H1 (cell line): ENCODE results near the gene RPUSD1. TPM values are rescaled to one million over a fixed set of nuclear protein-coding genes. Genes with fewer than 3 reads are reported as not detected.
"Not testable (repeated sequence)": the region's sequence is repeated elsewhere in the genome, so short reads cannot be mapped to it uniquely, and the experiment has no call there.

Experiments
- CTCF ChIA-PET: fragments of 300-600 bp; sonication (Branson Sonifier 250); formaldehyde crosslinking; loops from one replicate; lab custom pipeline; 2021; ENCODE audit not compliant: partially characterized antibody; lab: Charles Lee
- POLR2A ChIA-PET: fragments of 300-600 bp; sonication (Branson Sonifier 250); formaldehyde crosslinking; loops from one replicate; lab custom pipeline; 2021; ENCODE audit warnings: inconsistent platforms; ENCODE audit not compliant: partially characterized antibody; lab: Charles Lee
- DNase-seq, 2 experiments: peaks; one replicate each; pipeline versions ENCODE4 v3.0.0 to v3.0.0-alpha.2; 2010 to 2022; ENCODE audit warnings: low spot score in 2 of 2, low read depth in 1 of 2, mixed read lengths in 1 of 2
- FAIRE-seq: peaks from 2 replicates; lab custom pipeline; 2011; peaks lifted over from hg19 to GRCh38; lab: Jason Lieb, UNC
- H2AFZ ChIP-seq: 2 replicates; pipeline ENCODE4 v1.8.1; 2012; ENCODE audit warnings: low read length, inconsistent platforms
- H2AK5ac ChIP-seq: 2 replicates; pipeline ENCODE4 v1.6.1; 2013; ENCODE audit warnings: low read depth, low read length
- H2BK120ac ChIP-seq: replicated peaks from 2 replicates; pipeline ENCODE3; 2013; ENCODE audit warnings: low read depth, low read length, inconsistent platforms
- H2BK12ac ChIP-seq: 2 replicates; pipeline ENCODE4 v1.6.1; 2013; ENCODE audit warnings: low read depth, low read length
- H2BK15ac ChIP-seq: 2 replicates; pipeline ENCODE4 v1.6.1; 2013; ENCODE audit warnings: low read length
- H2BK20ac ChIP-seq: 2 replicates; pipeline ENCODE4 v1.6.1; 2013; ENCODE audit warnings: low read length
- H2BK5ac ChIP-seq: 2 replicates; pipeline ENCODE4 v1.6.1; 2013; ENCODE audit warnings: low read depth, low read length
- H3K14ac ChIP-seq: 2 replicates; pipeline ENCODE4 v1.6.1; 2013; ENCODE audit warnings: inconsistent platforms; ENCODE audit not compliant: insufficient read length
- H3K18ac ChIP-seq: 2 replicates; pipeline ENCODE4 v1.6.1; 2013; ENCODE audit warnings: low read length; ENCODE audit errors: extremely low read depth
- H3K23ac ChIP-seq: 2 replicates; pipeline ENCODE4 v1.6.1; 2013; ENCODE audit warnings: inconsistent platforms; ENCODE audit not compliant: insufficient read length
- H3K23me2 ChIP-seq: 2 replicates; pipeline ENCODE4 v1.6.1; 2013; ENCODE audit warnings: low read depth, low read length
- H3K27ac ChIP-seq: 2 replicates; pipeline ENCODE4 v1.6.1; 2011; ENCODE audit warnings: low read depth, low read length, inconsistent platforms
- H3K27me3 ChIP-seq, 4 experiments: replicated peaks in 1 of 4; 1 replicate in 1 of 4; 2 replicates in 3 of 4; pipeline versions ENCODE4 v1.6.1 to v1.8.1; 2011 to 2013; ENCODE audit warnings: low read length in 3 of 4, mild to moderate bottlenecking in 3 of 4, inconsistent platforms in 2 of 4, mixed read lengths in 2 of 4, moderate library complexity in 1 of 4; ENCODE audit not compliant: control insufficient read depth in 3 of 4, insufficient read depth in 3 of 4; ENCODE audit errors: extremely low read depth in 1 of 4
- H3K36me3 ChIP-seq, 4 experiments: 2 replicates each; pipeline versions ENCODE4 v1.6.1 to v1.8.1; 2011 to 2013; ENCODE audit warnings: mild to moderate bottlenecking in 4 of 4, low read length in 3 of 4, moderate library complexity in 2 of 4, control low read depth in 1 of 4, inconsistent platforms in 1 of 4; ENCODE audit not compliant: insufficient read depth in 4 of 4, control insufficient read depth in 2 of 4
- H3K4ac ChIP-seq: replicated peaks from 2 replicates; pipeline ENCODE3; 2013; ENCODE audit warnings: low read length, low read depth, mixed read lengths, inconsistent platforms; ENCODE audit not compliant: insufficient read length
- H3K4me1 ChIP-seq, 4 experiments: replicated peaks in 1 of 4; 1 replicate in 1 of 4; 2 replicates in 3 of 4; pipeline versions ENCODE4 v1.6.1 to v1.8.1; 2011 to 2013; ENCODE audit warnings: low read length in 3 of 4, inconsistent platforms in 2 of 4, mixed read lengths in 1 of 4; ENCODE audit not compliant: insufficient read depth in 4 of 4, control insufficient read depth in 3 of 4
- H3K4me2 ChIP-seq, 2 experiments: 2 replicates each; pipeline versions ENCODE4 v1.6.1 to v1.8.1; 2011 to 2013; ENCODE audit warnings: low read depth in 2 of 2, low read length in 2 of 2, control low read depth in 1 of 2, inconsistent platforms in 1 of 2, mild to moderate bottlenecking in 1 of 2; ENCODE audit not compliant: insufficient read depth in 1 of 2
- H3K4me3 ChIP-seq, 4 experiments: fragments of 200-600, 300-600 bp in 1 of 4; sonication (generic), shearing (Covaris generic), sonication (Bioruptor Twin) in 1 of 4; 2 replicates each; pipeline versions ENCODE4 v1.5.1 to v1.8.1; 2011 to 2016; ENCODE audit warnings: low read length in 4 of 4, low read depth in 3 of 4, control low read depth in 2 of 4, inconsistent platforms in 2 of 4, mild to moderate bottlenecking in 2 of 4, mixed read lengths in 1 of 4, moderate library complexity in 1 of 4; ENCODE audit not compliant: insufficient read depth in 2 of 4; ENCODE audit errors: extremely low read depth in 1 of 4
- H3K56ac ChIP-seq: replicated peaks from 2 replicates; pipeline ENCODE3; 2013; ENCODE audit warnings: low read depth, mild to moderate bottlenecking, mixed read lengths, low read length, inconsistent platforms; ENCODE audit not compliant: insufficient read length
- H3K79me1 ChIP-seq: 2 replicates; pipeline ENCODE4 v1.6.1; 2013; ENCODE audit warnings: low read depth, low read length, control low read depth
- H3K79me2 ChIP-seq, 2 experiments: 2 replicates each; pipeline versions ENCODE4 v1.6.1 to v1.8.1; 2012 to 2013; ENCODE audit warnings: low read length in 2 of 2, mild to moderate bottlenecking in 2 of 2, inconsistent platforms in 1 of 2; ENCODE audit not compliant: insufficient read depth in 2 of 2, control insufficient read depth in 1 of 2
- H3K9ac ChIP-seq, 4 experiments: replicated peaks in 1 of 4; 1 replicate in 1 of 4; 2 replicates in 3 of 4; pipeline versions ENCODE4 v1.6.1 to v1.8.1; 2011 to 2013; ENCODE audit warnings: low read depth in 3 of 4, low read length in 3 of 4, control low read depth in 2 of 4, mild to moderate bottlenecking in 2 of 4, moderate library complexity in 2 of 4, inconsistent platforms in 1 of 4; ENCODE audit errors: extremely low read depth in 1 of 4
- H3K9me3 ChIP-seq, 2 experiments: 2 replicates each; pipeline versions ENCODE4 v1.6.1 to v1.8.1; 2012 to 2013; ENCODE audit warnings: mild to moderate bottlenecking in 2 of 2, moderate library complexity in 2 of 2, control low read depth in 1 of 2, inconsistent platforms in 1 of 2, low read depth in 1 of 2, low read length in 1 of 2, mixed read lengths in 1 of 2; ENCODE audit not compliant: insufficient read depth in 2 of 2
- H4K20me1 ChIP-seq, 2 experiments: replicated peaks in 1 of 2; 2 replicates each; pipeline versions ENCODE3 to v1.8.1; 2011 to 2013; ENCODE audit warnings: inconsistent platforms in 2 of 2, low read length in 2 of 2, mild to moderate bottlenecking in 1 of 2; ENCODE audit not compliant: insufficient read depth in 2 of 2, control insufficient read depth in 1 of 2
- H4K5ac ChIP-seq: 2 replicates; pipeline ENCODE4 v1.6.1; 2013; ENCODE audit warnings: low read length, low read depth, mixed read lengths, inconsistent platforms; ENCODE audit not compliant: insufficient read length
- H4K8ac ChIP-seq: 2 replicates; pipeline ENCODE4 v1.8.0; 2013; ENCODE audit warnings: mild to moderate bottlenecking, moderate library complexity, low read length, inconsistent platforms; ENCODE audit not compliant: insufficient read depth; ENCODE audit errors: extremely low read depth
- H4K91ac ChIP-seq: replicated peaks from 2 replicates; pipeline ENCODE3; 2013; ENCODE audit warnings: low read length, mixed read lengths, inconsistent platforms; ENCODE audit not compliant: insufficient read length
- WGBS, 2 experiments: shearing (Covaris generic) in 1 of 2; methylation state at CpG; one replicate each; pipeline versions ENCODE4 v1.1.6 to v1.1.7; 2013 to 2015; ENCODE audit warnings: low lambda C conversion rate in 2 of 2, mixed read lengths in 2 of 2, inconsistent platforms in 1 of 2, low coverage in 1 of 2, missing lambda C conversion rate in 1 of 2; ENCODE audit not compliant: insufficient replicate concordance in 2 of 2, insufficient coverage in 1 of 2, insufficient read length in 1 of 2; ENCODE audit errors: extremely low coverage in 1 of 2, missing lambda C conversion rate in 1 of 2; 5-methylcytosine and 5-hydroxymethylcytosine counted together
- polyA plus RNA-seq, 7 experiments: library from polyadenylated mRNA; depleted of rRNA in 3 of 7; stranded (reverse) in 5 of 7; unstranded in 2 of 7; fragments of >200 nt in 5 of 7; fragments of 200-250 nt in 2 of 7; gene quantifications; 1 replicate in 5 of 7; 2 replicates in 1 of 7; 4 replicates in 1 of 7; pipeline versions ENCODE4 v1.2.1 to v1.2.3, GENCODE V29; 2011 to 2013; ENCODE audit warnings: missing spikeins in 2 of 7, mixed read lengths in 2 of 7
- total RNA-seq: library from RNA; stranded (reverse); fragmentation: NEBNext Ultra II Directional; extraction: Animal tissue kit (Norgen Biotek cat#: 25700); gene quantifications from 2 replicates; pipeline ENCODE4 v1.2.1, GENCODE V29; 2021

RPUSD1 gene
- total and polyA plus RNA-seq, 2 of the 8 experiments (the other 6 are each of a cell fraction or from before 2014, with no cell fraction given) = 32.2 to 61.8 TPM

- H3K9me3 ChIP-seq, H3K9ac ChIP-seq, H2BK12ac ChIP-seq, H3K79me1 ChIP-seq, H2BK15ac ChIP-seq, H2AK5ac ChIP-seq, H3K23me2 ChIP-seq, H2BK5ac ChIP-seq, H2BK20ac ChIP-seq, H3K4me3 ChIP-seq, H3K56ac ChIP-seq, H2AFZ ChIP-seq, H2BK120ac ChIP-seq, H3K27me3 ChIP-seq, H4K5ac ChIP-seq, H3K18ac ChIP-seq, H3K79me2 ChIP-seq, H3K36me3 ChIP-seq, H3K4me1 ChIP-seq, H4K91ac ChIP-seq, H3K4me2 ChIP-seq, H4K8ac ChIP-seq, H3K14ac ChIP-seq, FAIRE-seq, H3K4ac ChIP-seq, H3K27ac ChIP-seq, H3K23ac ChIP-seq, DNase-seq, H4K20me1 ChIP-seq: not testable (repeated sequence)
- WGBS, 2 experiments = 91% methylated on average over 10 of the region's 10 CpGs; no CpG with 5 or more reads in 1 of the 2 experiments
- POLR2A ChIA-PET = interaction anchor here (0.7 to 2.1 kb wide), 6 partner anchors 9 to 46 kb away, joined by 3 to 7 read pairs (median 4); no protein-coding TSS in a partner anchor
- CTCF ChIA-PET = interaction anchor here (0.8 to 6.0 kb wide), 5 partner anchors 9 to 63 kb away, joined by 4 to 35 read pairs (median 5); partner anchors contain the start of gene CIAO3
Measured at GRCh38 chr16:776298-776697, 11.9 kb downstream of the RPUSD1 start.
